ENCODE data around the gene NUP210.

The NUP210 gene

DNA sequence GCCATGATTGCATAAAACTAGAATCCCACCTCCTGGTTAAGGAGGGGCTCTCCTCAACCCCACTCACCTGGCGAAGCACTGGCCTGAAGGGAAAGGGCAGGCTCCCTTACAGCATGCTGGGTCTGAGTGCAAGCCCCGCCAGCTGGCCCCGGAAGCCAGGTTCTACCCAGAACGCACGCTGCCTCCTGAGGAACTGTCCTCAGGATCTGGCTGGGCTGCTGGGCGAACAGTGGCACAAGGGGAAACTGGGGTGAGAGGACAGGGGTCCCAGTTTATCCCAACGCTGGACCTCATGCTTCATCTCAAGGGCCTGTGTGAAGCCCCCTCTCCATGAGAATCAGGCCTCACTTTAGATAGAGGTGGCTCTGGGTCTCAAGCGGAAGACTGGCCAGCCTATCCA lies 47.5 kb downstream of the NUP210 start:
- DNase-seq, result no peak

DNA sequence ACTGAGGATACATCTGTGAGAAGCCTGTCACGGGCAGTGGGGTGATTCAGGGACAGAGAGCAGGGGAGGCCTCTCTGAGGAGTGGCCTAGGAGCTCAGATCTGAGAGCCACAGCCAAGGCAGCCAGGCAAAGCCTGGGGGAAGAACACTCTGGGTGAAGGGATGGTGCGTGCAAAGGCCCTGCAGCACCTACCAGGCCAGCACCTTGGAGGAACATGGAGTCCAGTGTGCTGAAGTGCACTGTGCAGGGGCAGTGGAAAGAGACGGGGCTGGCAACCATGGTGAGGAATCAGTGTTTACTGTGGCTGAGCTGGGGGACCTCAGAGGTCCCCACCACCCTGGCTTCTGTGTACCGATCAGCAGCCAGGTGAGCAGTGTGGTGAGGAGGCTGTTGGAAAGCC lies 48.0 kb downstream of the NUP210 start:
- no peak for DNase-seq

DNA sequence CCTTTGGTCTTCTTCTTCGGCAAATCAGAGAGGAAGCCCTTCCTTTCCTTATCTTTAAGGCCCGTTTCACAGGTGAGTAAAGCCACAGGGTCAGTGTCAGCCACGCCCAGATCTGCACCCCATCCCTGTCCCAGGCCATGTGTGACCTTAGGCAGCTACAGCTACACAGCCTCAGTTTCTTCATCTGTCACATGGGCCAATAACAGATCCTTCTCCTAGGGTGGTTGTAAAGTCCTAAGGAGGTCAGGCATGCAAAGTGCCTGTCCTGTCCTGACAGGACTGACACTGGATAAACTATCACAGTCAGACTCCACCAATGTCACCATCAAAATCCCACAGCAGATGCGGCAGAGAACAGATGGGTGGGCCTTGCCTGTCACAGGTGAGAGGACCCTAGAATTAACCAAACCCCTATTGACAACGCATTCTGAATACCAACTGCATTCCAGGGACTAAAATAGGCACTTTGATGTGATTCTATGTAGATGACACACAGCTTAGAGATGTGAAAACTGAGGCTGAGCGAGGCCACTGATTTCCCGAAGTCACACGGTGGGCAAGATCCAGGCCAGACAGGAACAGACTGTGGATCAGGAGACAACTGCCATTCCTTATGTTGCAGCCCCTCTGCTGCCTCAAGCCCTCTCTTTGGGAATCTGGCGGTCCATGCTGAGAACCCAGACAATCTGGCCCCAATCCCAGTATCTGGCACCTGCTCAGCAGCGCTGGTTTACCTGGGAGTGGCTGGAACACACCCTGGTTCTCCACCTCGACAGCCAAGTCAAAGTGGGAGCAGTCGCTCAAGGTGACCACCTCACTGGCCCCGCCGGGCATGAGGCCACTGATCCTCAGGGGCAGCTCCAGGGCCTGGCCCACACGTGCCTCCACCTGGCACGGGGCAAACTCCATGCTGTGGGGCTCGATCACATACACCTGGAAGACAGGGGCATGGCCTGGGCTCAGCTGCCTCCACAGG lies 48.7 kb downstream of the NUP210 start:
- no peak for DNase-seq

DNA sequence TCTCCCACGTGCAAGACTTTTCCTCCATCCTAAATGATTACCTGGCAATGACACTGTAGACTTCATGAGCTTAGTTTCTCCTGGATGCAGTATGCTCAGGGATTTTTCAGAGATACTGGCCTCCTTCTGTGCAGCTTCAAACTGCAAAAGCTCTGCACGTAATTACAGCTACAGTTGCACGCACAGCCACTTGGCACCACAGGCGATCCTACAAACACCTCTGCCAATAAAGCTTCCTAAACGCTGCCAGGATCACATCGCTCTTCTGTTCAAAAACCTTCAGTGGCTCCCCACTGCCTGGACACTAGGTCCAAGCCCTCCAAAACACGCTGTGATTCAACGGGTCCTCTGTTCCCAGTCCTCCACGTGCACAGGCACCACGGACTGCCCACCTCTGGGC lies 49.5 kb downstream of the NUP210 start:
- DNase-seq, result no peak

GRCh38 chr3:13370055-13370454 lies 50.1 kb downstream of the NUP210 start:
- DNase-seq, result no peak

DNA sequence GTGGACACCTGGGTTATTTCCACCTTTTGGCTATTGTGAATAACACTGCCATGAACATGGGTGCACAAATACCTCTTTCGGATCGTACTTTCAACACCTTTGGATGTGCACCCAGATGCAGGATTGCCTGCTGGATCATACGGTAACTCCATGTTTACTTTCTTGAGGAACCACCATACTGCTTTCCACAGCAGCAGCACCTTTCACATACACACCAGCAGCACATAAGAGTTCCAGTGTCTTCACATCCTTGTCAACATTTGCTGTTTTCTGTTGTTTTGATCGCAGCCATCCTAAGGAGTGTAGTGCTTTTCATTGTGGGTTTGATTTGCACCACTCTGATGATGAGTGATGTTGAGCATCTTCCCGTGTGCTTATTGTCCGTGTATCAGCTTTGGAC lies 51.3 kb downstream of the NUP210 start:
- no peak for DNase-seq

- no peak for DNase-seq
Measured at GRCh38 chr3:13367728-13368127, 52.4 kb downstream of the NUP210 start.

DNA sequence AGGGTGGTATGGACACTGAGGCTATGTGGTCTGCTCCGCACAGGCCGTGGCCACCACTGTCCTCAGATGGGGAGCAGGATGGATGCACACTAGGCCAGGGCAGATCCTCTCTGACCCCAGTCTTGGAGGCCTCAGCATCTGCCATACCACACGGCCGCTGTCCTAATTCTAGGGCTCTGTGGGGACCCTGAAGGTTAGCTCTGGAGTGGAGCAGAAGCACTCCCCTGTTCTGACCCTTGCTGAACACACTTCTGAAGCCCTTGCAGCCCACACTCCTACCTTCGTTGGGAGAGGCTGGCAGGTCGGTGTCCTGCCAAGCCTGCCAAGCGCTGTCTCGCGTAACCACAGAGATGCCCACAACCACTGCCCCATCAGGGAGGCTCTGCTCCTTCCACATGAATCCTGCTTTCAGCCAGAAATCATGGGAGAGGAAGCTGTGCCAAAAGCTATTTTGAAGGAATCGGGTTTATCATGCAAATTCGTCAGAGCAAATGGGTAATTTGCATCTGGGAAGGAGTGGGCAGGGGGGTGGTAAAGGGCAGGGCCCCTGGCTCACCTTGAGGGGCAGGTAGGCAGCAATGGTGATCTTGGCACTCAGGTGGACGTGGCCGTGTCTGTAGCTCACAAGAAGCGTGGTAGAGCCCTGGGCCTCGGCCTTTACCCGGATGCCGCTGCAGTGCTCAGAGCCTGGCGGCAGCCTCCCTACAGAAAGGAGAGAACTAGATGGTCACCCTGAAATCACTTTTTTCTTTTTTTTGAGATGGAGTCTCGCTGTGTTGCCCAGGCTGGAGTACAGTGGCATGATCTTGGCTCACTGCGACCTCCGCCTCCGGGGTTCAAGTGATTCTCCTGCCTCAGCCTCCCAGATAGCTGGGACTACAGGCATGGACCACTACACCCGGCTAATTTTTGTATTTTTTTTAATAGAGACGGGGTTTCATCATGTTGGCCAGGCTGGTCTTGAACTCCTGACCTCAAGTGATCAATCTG lies 54.4 kb downstream of the NUP210 start:
- DNase-seq, result no peak

DNA sequence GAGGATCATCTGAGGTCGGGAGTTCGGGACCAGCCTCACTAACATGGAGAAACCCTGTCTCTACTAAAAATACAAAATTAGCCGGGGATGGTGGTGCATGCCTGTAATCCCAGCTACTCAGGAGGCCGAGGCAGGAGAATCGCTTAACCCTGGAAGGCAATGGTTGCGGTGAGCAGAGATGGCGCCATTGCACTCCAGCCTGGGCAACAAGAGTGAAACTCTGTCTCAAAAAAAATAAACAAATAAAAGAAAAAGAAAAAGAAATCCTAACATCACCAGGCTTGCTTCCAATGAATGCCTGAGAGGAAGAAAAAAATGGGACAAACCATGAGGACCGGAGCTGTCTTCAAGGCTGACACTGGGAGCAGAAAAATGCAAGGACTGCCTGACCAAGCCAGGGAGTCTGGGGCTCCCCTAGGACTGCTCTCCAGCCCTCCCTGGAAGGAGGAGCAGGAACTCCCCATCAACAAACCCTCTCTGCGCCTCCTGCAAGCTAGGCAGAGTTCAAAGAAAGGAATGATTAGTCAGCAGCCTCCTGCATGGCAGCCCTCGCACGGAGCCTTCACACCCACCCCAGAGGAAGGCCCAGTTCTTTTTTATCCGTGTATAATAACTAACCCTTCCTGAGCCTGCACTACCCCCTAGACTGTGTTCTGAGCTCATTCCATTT lies 55.4 kb downstream of the NUP210 start:
- no peak for DNase-seq

- no peak for DNase-seq
Measured at GRCh38 chr3:13362551-13362950, 57.6 kb downstream of the NUP210 start.

- DNase-seq, result no peak
Measured at GRCh38 chr3:13359916-13360315, 60.2 kb downstream of the NUP210 start.

DNA sequence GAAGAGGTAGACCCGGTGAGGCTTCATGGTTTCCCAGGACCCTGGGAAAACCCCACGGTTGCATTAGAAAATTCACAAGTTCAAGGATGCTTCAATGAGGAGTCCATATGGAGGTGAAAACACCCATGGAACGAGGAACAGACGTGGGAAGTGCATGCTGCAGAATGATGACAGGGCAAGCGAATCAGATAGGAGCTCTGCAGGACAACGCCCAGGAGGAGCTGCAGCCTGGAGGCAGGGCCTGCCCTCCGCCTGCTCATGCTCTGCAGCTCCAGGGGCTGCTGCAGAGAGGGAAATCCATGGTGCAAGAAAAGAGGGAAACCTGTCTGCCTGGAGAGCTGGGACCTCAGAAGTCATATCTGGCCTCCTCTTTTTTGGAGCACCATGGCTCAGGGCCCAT lies 61.5 kb downstream of the NUP210 start:
- DNase-seq, result no peak

DNA sequence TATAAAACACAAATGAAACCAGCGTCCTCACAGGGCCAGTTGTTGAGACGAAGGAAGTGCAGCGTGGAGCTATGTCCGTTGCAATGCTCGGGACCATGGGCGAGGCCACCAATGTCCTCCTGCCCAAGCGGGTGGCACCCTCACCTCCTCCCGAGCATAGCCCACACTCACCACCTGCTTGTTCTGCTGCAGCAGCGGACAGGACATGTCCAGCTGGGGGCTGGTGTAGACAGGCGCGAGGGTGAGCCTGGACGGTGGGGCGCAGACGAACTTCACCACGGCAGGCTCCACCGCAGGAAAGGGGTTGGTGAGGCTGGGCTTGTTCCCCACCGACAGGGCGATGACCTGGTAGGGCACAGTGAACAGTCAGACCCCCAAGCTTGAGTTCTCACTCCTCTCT lies 62.1 kb downstream of the NUP210 start:
- DNase-seq, result no peak

DNA sequence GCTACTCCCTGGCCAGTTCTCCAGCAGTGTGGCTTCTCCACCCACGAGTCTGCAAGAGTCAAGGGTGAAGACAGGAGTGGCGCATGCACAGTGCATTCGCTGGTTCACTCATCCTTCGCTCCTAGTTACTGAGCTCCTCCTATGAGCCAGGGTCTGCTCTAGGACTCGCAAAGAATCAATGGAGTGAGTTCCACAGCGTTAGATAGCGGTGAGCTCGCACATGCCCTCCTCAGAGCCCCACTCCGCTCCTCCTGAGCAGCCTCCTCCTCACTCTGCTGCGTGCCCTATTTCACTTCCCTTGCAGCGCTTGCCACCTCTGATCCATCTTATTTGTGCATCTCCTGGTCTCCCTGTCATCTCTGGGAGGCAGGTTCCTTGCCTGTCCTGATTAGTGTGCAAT lies 63.0 kb downstream of the NUP210 start:
- no peak for DNase-seq

- no peak for DNase-seq
Measured at GRCh38 chr3:13353936-13354542, 66.1 kb downstream of the NUP210 start.

- no peak for DNase-seq
Measured at GRCh38 chr3:13353506-13353905, 66.6 kb downstream of the NUP210 start.

DNA sequence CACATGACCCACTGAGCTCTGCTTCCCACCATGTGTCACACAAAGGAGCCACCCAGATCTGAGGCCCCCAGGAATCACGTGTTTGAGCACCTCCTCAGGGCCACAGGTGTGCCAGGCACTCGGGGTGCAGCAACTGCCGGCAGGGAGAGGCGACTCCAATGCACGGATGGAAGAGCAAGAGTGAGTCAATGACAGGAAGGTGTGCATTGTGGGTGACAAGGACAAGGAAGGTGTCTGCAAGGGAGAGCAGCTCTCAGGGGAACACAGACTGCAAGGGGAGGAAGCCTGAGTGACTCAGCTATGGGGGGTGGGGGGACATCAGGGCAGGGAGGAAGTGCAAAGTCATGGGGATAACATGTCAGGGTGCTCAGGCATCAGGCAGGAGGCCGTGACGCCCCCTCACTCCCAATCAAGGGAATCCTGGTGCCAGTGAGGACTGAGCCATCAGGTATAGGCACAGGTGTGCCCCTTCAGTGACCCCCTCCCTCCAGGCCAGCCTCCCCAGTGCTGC lies 67.4 kb downstream of the NUP210 start:
- DNase-seq, result peak; percentile 24

GRCh38 chr3:13349823-13350222 lies 70.3 kb downstream of the NUP210 start:
- DNase-seq, result no peak

- DNase-seq, result no peak
Measured at GRCh38 chr3:13348661-13349396, 71.3 kb downstream of the NUP210 start.

GRCh38 chr3:13348100-13348499 lies 72.0 kb downstream of the NUP210 start:
- DNase-seq, result no peak

- no peak for DNase-seq
Measured at GRCh38 chr3:13347390-13347950, 72.7 kb downstream of the NUP210 start.

All from activated T-cell treated with anti-CD3 and anti-CD28 coated beads for 4 hours (primary cell).